GM18870 (cell line): Measurements from ENCODE around the gene NARF.
"Not testable (repeated sequence)": the region's sequence is repeated elsewhere in the genome, so short reads cannot be mapped to it uniquely, and the experiment has no call there.

Source experiments
- ATAC-seq: cut with Tn5 transposase; IDR thresholded peaks from one replicate; pipeline ENCODE4 v1.9.1; 2021; ENCODE audit warnings: moderate library complexity; ENCODE audit not compliant: unreplicated experiment

NARF gene

DNA sequence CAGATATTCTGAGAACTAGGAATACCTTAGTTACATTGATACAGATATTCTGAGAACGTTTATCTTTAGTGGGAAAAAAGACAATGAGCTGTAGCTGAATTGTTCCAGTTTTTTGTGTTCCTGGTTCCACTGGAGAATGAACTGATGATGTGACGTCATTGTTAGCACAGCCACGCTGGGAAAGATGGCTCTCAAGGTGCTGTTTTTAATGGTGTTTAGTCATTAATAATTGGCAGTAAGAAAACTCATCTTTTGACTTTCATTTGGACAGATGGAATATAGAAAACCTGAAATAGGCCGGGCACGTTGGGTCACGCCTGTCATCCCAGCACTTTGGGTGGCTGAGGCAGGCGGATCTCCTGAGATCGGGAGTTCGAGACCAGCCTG lies 71.4 kb downstream of the NARF start:
- ATAC-seq, result no peak

DNA sequence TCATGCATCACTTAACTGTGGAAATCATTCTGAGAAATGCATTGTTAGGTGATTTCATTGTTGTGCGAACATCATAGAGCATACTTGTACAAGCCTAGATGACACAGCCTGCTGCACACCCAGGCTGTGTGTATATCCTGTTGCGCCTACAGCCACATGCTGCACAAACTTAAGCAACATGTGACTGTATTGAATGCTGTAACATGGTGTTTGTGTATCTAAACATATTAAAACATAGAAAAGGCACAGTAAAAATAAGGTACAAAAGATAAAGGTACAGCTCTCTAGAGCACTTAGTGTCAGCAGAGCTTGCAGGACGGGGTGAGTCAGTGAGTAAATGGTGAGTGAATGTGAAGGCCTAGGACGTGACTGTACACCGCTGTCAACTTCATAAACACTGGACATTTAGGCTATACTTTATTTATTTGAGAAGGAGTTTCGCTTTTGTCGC lies 72.9 kb downstream of the NARF start:
- ATAC-seq, result no peak

DNA sequence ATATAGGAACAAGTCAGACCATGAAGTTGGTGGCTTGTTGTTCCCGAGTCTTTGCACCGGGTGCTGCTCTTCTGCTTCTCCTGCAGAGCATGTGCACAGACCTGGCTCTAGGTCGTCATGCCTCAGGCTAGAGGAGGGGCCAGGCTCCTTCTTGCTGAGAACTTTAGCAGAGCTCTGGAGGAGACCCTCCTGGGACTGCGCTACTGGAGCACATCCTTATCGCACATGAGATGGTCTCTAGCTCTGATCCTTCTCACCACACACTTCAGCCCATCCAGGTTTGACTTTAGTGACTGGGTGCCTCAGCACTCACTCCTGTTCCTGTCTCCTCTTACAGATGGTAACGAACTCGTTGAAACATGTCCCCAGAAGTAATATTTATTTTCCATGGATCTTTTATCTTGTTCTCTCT lies 75.9 kb downstream of the NARF start:
- ATAC-seq, result no peak

DNA sequence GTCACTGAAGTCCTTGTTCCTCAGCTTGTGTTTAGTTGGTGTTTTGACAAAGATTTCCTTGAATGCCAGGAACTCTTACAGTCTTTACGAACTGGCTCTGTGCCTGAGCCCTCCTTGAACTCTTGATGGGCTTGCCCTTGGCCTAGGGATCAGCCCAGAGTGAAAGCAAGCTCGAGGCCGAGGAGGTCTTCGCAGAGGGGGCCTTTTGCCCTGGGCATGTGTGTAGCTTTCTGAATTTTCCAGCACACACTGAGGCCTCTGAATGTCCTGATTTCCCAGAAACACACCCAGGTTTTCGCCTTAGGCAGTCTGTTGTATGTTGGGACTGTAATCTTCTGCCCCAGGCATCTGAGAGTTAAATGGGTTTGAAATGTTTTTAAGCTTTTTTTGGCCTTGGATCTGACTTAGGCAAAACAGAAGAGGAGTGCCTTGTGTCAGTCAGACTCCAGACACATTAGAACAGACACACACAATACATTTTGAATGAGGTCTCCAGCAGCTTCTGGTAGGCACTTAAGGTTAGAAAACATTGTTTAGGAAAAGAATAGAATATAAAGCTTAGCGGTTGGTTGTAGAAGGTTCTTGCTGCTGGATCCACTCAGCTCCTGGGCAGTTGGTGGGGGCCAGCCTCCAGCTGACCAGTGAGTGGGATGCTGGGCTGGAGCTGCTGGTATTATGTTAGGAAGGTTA lies 78.1 kb downstream of the NARF start:
- ATAC-seq, result no peak

DNA sequence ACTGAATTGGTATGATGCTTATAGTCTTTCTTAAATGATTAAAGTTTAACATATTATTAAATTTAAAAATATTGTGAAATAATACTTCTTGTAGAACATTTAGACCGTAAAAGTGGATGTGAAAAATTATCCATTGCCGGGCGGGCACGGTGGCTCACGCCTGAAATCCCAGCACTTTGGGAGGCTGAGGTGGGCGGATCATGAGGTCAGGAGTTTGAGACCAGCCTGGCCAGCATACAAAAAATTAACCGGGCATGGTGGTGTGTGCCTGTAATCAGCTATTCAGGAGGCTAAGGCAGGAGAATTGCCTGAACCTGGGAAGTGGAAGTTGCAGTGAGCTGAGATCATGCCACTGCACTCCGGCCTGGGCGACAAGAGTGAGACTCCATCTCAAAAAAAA lies 78.7 kb downstream of the NARF start:
- not testable (repeated sequence) for ATAC-seq

DNA sequence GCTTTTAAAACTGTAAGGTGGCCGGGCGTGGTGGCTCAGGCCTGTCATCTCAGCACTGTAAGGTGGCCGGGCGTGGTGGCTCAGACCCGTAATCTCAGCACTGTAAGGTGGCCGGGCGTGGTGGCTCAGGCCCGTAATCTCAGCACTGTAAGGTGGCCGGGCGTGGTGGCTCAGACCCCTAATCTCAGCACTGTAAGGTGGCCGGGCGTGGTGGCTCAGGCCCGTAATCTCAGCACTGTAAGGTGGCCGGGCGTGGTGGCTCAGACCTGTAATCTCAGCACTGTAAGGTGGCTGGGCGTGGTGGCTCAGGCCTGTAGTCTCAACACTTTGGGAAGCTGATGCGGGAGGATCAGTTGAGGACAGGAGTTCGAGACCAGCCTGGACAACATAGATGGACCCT lies 80.5 kb downstream of the NARF start:
- ATAC-seq, result not testable (repeated sequence)
